ENCODE data around the gene DMAC2L.
"Not testable (repeated sequence)": the region's sequence is repeated elsewhere in the genome, so short reads cannot be mapped to it uniquely, and the experiment has no call there.

Gene DMAC2L

DNA sequence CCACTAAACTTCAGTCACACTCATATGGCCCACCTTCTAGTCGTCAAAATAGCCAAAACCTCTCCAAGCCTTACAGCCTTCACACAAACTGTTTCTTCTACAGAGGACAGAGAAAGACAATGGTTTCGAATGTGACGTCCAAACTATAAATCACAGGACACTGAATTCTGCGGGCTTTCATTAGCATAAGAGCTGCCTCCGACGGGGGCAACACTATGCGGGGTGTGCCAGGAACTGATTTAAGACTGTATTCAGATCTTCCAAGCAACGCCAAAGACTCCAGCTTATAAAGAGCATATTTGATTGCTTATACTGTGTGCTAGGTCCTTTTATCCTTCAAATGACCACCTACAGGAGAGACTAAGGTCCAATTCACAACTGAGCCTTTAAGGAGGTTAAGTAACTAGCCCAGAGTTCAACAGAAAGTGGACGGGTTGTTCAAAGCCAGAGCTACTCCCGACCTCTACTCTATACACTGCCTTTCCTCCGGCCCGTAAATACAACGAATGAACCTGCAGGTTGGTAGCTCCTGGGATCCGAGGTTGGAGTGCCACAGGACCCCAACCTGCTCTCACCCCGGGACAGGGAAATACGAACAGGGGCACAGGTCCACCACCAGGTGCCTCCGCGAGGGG, 670 bp upstream of the DMAC2L start:
- H3K4me3 ChIP-seq (ENCODE audit: low read depth, low read length), result peak overlapping the region; percentile 70
- TF ChIP-seq, protein P1, sequence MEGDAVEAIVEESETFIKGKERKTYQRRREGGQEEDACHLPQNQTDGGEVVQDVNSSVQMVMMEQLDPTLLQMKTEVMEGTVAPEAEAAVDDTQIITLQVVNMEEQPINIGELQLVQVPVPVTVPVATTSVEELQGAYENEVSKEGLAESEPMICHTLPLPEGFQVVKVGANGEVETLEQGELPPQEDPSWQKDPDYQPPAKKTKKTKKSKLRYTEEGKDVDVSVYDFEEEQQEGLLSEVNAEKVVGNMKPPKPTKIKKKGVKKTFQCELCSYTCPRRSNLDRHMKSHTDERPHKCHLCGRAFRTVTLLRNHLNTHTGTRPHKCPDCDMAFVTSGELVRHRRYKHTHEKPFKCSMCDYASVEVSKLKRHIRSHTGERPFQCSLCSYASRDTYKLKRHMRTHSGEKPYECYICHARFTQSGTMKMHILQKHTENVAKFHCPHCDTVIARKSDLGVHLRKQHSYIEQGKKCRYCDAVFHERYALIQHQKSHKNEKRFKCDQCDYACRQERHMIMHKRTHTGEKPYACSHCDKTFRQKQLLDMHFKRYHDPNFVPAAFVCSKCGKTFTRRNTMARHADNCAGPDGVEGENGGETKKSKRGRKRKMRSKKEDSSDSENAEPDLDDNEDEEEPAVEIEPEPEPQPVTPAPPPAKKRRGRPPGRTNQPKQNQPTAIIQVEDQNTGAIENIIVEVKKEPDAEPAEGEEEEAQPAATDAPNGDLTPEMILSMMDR (IDR thresholded peaks at IDR 0.05; ENCODE audit: borderline replicate concordance, insufficient read depth, low read depth, low read length), result peak; percentile 66; the same call in 1 of the 2 replicates

DNA sequence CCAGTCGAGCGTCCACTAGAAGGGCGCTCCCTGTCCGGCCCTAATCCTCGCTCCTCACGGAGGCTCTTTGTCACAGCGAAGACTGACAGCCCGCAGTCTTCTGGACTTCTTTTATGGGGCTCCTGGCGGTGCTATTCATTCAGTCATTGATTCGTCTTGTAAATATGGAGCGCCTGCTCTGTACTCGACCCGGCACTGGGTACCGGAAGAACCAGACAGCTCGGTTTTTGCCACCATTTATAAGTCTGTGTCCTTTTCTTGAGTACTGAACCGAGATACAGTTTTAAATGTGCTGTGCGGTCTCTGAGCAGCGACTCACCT, 570 bp downstream of the DMAC2L start:
- H3K4me3 ChIP-seq (ENCODE audit: low read depth, low read length), result peak overlapping the region; percentile 70
- TF ChIP-seq, protein P1 (IDR thresholded peaks at IDR 0.05; ENCODE audit: borderline replicate concordance, insufficient read depth, low read depth, low read length), result no peak

DNA sequence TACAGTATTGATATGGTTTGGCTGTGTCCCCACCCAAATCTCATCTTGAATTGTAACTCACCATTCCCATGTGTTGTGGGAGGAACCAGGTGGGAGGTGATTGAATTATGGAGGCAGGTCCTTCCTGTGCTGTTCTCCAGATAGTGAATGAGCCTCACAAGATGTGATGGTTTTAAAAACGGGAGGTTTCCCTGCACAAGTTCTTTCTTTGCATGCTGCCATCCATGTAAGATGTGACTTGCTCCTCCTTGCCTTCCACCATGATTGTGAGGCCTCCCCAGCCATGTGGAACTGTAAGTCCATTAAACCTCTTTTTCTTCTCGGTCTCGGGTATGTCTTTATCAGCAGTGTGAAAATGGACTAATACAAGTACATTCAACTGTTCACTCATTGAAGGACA, 2.0 kb downstream of the DMAC2L start:
- not testable (repeated sequence) for H3K4me3 ChIP-seq (ENCODE audit: low read depth, low read length)

DNA sequence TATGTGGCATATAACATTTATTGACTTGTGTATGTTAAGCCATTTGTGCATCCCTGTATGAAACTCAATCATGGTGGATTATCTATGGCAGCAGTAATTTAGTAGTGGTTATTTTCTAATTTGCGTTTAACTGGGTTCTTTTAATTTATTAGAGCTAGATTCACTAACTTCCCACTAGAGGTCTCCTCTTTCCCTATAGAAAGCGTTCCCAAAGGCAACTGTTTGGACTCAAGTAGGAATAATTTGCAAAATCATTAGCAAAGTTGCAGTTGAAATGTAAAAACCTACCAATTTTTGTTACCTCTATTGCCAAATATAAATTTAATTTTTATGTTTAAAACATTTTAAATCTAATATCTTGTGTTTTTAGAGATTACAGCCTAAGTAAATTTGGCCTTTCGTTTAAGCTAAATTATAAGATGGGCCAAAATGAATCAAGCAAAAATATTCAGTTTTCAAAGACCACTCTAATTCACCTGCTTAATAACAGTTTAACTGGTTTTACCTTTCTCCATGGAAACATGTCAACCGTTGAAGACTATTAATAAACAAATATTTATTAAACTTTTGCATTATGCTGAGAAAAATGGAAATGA, 6.0 kb downstream of the DMAC2L start:
- H3K4me3 ChIP-seq (ENCODE audit: low read depth, low read length), result no peak overlapping the region

DNA sequence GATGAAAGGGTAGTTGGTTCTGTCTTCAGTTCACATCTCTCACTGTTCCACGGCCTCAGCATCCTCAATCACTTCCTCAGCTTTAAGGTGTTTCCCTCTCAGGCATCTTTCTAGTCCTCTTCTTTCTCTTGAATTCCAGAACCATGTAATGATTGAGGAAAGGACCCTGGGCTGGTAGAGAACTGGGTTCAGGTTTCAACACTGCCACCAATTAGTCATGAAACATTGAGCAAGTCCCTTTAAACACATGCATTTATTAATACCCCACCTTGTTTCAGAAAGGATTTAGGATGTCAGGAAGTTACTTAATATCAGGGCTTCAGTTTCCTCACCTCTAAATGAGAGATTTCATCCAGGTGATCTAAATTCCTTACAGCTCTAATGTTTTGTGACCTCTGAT, 7.2 kb downstream of the DMAC2L start:
- no peak overlapping the region for H3K4me3 ChIP-seq (ENCODE audit: low read depth, low read length)
- TF ChIP-seq, protein P1 (IDR thresholded peaks at IDR 0.05; ENCODE audit: borderline replicate concordance, insufficient read depth, low read depth, low read length), result no peak

More for the DNA sequence above, 6.0 kb downstream of the DMAC2L start:
- TF ChIP-seq, protein P1 (IDR thresholded peaks at IDR 0.05; ENCODE audit: borderline replicate concordance, insufficient read depth, low read depth, low read length), result peak; percentile 59; the same call in 1 of the 2 replicates

DNA sequence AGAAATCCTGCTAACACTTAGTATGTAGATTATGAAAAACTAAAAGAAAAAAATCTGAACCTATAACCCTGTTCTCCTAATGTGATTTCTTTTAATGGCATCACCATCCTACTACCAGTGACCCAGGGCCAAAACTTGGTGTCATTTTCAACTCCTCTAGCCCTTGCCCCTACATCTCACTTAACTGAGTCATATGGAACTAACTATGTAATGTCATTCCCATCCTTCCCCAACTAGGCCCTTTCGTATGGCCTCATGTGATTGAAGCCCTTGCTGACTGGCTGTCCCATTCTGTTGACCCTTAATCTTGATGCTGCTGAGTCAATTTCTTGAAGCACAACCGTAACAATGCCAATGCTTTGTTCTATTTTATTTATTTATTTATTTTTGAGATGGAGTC, 7.6 kb downstream of the DMAC2L start:
- TF ChIP-seq, protein P1 (IDR thresholded peaks at IDR 0.05; ENCODE audit: borderline replicate concordance, insufficient read depth, low read depth, low read length), result no peak
- H3K4me3 ChIP-seq (ENCODE audit: low read depth, low read length), result no peak overlapping the region

DNA sequence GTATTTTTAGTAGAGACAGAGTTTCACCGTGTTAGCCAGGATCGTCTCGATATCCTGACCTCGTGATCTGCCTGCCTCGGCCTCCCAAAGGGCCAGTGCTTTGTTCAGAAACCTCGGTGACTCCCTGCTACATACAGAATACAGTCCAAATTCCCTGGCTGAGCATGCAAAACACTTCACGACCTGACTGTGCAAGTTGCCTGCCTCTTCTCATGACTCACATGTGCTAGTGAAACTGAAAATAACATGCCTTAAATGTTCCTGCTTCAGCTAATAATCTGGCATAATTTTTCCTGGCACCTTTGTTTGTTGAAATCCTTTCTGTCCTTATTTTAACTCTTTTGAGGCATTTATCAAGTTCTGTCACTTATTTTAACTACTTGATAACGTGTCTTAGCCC, 8.2 kb downstream of the DMAC2L start:
- TF ChIP-seq, protein P1 (IDR thresholded peaks at IDR 0.05; ENCODE audit: borderline replicate concordance, insufficient read depth, low read depth, low read length), result no peak
- no peak overlapping the region for H3K4me3 ChIP-seq (ENCODE audit: low read depth, low read length)

All from GM12875 (cell line).